B cell (primary cell): ENCODE results near the gene AP2B1. TPM values are rescaled to one million over a fixed set of nuclear protein-coding genes. Genes with fewer than 3 reads are reported as not detected.

Experiments used
- ATAC-seq: fragments of 200-7000 bp; cut with Tn5 transposase; one replicate; pipeline ENCODE4 v1.10.0; 2021; ENCODE audit warnings: low read depth, mild to moderate bottlenecking, moderate number of reproducible peaks, moderate library complexity
- CTCF ChIA-PET: fragments of 350-600 bp; sonication (Branson Sonifier 250); formaldehyde crosslinking; loops from one replicate; lab custom pipeline; 2021; ENCODE audit warnings: antibody characterized with exemption, inconsistent platforms; lab: Charles Lee
- POLR2A ChIA-PET: fragments of 350-600 bp; sonication (Branson Sonifier 250); formaldehyde crosslinking; loops from one replicate; lab custom pipeline; 2021; ENCODE audit warnings: antibody characterized with exemption; lab: Charles Lee
- DNase-seq: peaks from one replicate; pipeline ENCODE4 v3.0.0; 2013
- H2AFZ ChIP-seq: 2 replicates; pipeline ENCODE4 v1.6.1; 2012; ENCODE audit warnings: mild to moderate bottlenecking, low read depth, low read length; ENCODE audit not compliant: insufficient read depth, poor library complexity, severe bottlenecking
- H3K27ac ChIP-seq, 2 donors: 1 replicate in 1 of 2; 2 replicates in 1 of 2; pipeline ENCODE4 v1.5.1; 2012 to 2013; ENCODE audit warnings: low read length in 2 of 2, mild to moderate bottlenecking in 2 of 2, moderate library complexity in 1 of 2
- H3K27me3 ChIP-seq, 4 experiments: fragments of 200-600 bp in 1 of 4; sonication (generic) in 1 of 4; replicated peaks in 1 of 4; 1 replicate in 2 of 4; 2 replicates in 2 of 4; pipeline versions ENCODE4 v1.6.1 to v1.7.0; 2013 to 2016; ENCODE audit warnings: low read length in 3 of 4, mild to moderate bottlenecking in 2 of 4, mixed read lengths in 1 of 4, moderate library complexity in 1 of 4; ENCODE audit not compliant: insufficient read depth in 4 of 4, control insufficient read depth in 3 of 4; ENCODE audit errors: control extremely low read depth in 1 of 4
- H3K36me3 ChIP-seq, 2 experiments: replicated peaks in 1 of 2; 1 replicate in 1 of 2; 2 replicates in 1 of 2; pipeline versions ENCODE4 v1.6.1 to v1.7.1; 2013; ENCODE audit warnings: low read length in 1 of 2; ENCODE audit not compliant: insufficient read depth in 2 of 2, control insufficient read depth in 1 of 2; ENCODE audit errors: control extremely low read depth in 1 of 2, extremely low read depth in 1 of 2
- H3K4me1 ChIP-seq, 2 donors: fragments of 200-600 bp in 1 of 2; sonication (generic) in 1 of 2; 1 replicate in 1 of 2; 2 replicates in 1 of 2; pipeline versions ENCODE4 v1.5.1 to v1.6.1; 2013 to 2017; ENCODE audit warnings: low read length in 2 of 2; ENCODE audit not compliant: control insufficient read depth in 2 of 2, insufficient read depth in 2 of 2
- H3K4me2 ChIP-seq: replicated peaks from 2 replicates; pipeline ENCODE3; 2012; ENCODE audit warnings: mild to moderate bottlenecking, low read depth, low read length; ENCODE audit not compliant: poor library complexity, severe bottlenecking
- H3K4me3 ChIP-seq, 5 experiments: fragments of 200-600 bp in 1 of 5; sonication (generic) in 1 of 5; 1 replicate in 3 of 5; 2 replicates in 2 of 5; pipeline versions ENCODE4 v1.5.1 to v1.7.0; 2011 to 2016; ENCODE audit warnings: low read length in 4 of 5, mild to moderate bottlenecking in 4 of 5, low read depth in 2 of 5, control low read depth in 1 of 5, moderate library complexity in 1 of 5; ENCODE audit not compliant: insufficient read depth in 1 of 5; ENCODE audit errors: control extremely low read depth in 1 of 5, extremely low read depth in 1 of 5
- H3K79me2 ChIP-seq: fragments of 200-600 bp; sonication (generic); one replicate; pipeline ENCODE4 v1.6.0; 2016; ENCODE audit warnings: low read length; ENCODE audit not compliant: control insufficient read depth, insufficient read depth
- H3K9ac ChIP-seq: fragments of 200-600 bp; sonication (generic); 2 replicates; pipeline ENCODE4 v1.6.1; 2017; ENCODE audit warnings: mild to moderate bottlenecking, low read length, moderate library complexity
- H3K9me3 ChIP-seq, 3 donors: one replicate each; pipeline versions ENCODE4 v1.6.1 to v1.7.1; 2013; ENCODE audit warnings: low read length in 2 of 3; ENCODE audit not compliant: control insufficient read depth in 2 of 3, insufficient read depth in 1 of 3; ENCODE audit errors: control extremely low read depth in 1 of 3
- H4K20me1 ChIP-seq: 2 replicates; pipeline ENCODE4 v1.6.0; 2012; ENCODE audit warnings: mild to moderate bottlenecking, low read length; ENCODE audit not compliant: insufficient read depth, control insufficient read depth, poor library complexity, severe bottlenecking
- H3K27ac Mint-ChIP-seq: one replicate; pipeline ENCODE4 v1.8.0; 2021; ENCODE audit warnings: mixed read lengths
- H3K27me3 Mint-ChIP-seq: one replicate; pipeline ENCODE4 v1.8.0; 2021; ENCODE audit warnings: mixed read lengths
- H3K4me1 Mint-ChIP-seq: one replicate; pipeline ENCODE4 v1.8.0; 2021; ENCODE audit warnings: mixed read lengths
- H3K4me3 Mint-ChIP-seq: one replicate; pipeline ENCODE4 v1.8.0; 2021; ENCODE audit warnings: mixed read lengths
- H3K9me3 Mint-ChIP-seq: one replicate; pipeline ENCODE4 v1.8.0; 2022; ENCODE audit warnings: mixed read lengths; ENCODE audit not compliant: insufficient read depth
- EZH2 ChIP-seq: IDR thresholded peaks from 2 replicates; pipeline ENCODE4 v1.6.1; 2012; ENCODE audit warnings: borderline replicate concordance, low read depth, mild to moderate bottlenecking, moderate library complexity, low read length; ENCODE audit not compliant: insufficient read depth, poor library complexity, severe bottlenecking
- WGBS: methylation state at CpG from one replicate; pipeline ENCODE4 v1.1.5; 2013; ENCODE audit warnings: missing lambda C conversion rate; ENCODE audit not compliant: insufficient coverage; 5-methylcytosine and 5-hydroxymethylcytosine counted together
- intact Hi-C: fragments of 100-400 bp; cut with micrococcal nuclease; formaldehyde crosslinking; loops from one replicate; pipeline ENCODE4 v1.10.0; 2022
- polyA plus RNA-seq: library from polyadenylated mRNA; depleted of rRNA; stranded (reverse); fragments of >200 nt; gene quantifications from 2 replicates; pipeline ENCODE4 v1.2.3, GENCODE V29; 2012
- total RNA-seq, 2 donors: library from RNA; stranded (reverse); fragments of 120-200 nt in 1 of 2; gene quantifications; 1 replicate in 1 of 2; 2 replicates in 1 of 2; pipeline versions ENCODE4 v1.2.3 to v1.2.4, GENCODE V29; 2013 to 2022
- TF ChIP-seq, protein P1 (sequence below): fragments of 200-600 bp; IDR thresholded peaks from one replicate; pipeline ENCODE4 v1.8.0; 2022; ENCODE audit warnings: antibody characterized with exemption, mild to moderate bottlenecking

AP2B1 gene
- total and polyA plus RNA-seq, 2 donors (not counting 1 experiment from before 2014, with no cell fraction given), result 33.1 to 123 TPM

DNA sequence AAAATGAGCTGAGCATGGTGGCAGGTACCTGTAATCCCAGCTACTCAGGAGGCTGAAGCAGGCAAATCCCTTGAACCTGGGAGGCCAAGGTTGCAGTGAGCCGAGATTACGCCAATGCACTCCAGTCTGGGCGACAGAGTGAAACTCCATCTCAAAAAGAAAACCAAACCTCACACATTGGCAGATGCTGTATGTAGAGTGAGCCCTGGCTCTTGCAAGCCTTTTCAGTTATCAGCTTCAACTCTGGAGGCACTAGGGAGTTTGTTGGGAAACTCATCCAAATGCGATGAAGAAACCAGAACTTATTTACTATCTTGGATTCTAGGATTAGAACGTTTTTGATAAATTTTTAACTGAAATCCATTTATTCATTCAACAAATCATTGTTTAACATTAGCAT is 87.4 kb downstream of the AP2B1 start:
- H2AFZ ChIP-seq, result no peak overlapping the region
- ATAC-seq (no peak), DNase-seq (no peak)
- H3K79me2 ChIP-seq, result no peaks in the 10 kb centered on the region
- H3K4me3 ChIP-seq, result no peak overlapping the region
- Mint-ChIP-seq H3K9me3 (no peaks in the 10 kb centered on the region), H3K4me3 (no peak overlapping the region), H3K4me1 (no peaks in the 10 kb centered on the region), H3K27ac (no peak overlapping the region), H3K27me3 (no peaks in the 10 kb centered on the region)
- no CpG with 5 or more reads among the region's 5 CpGs for WGBS
- H3K9ac ChIP-seq, result no peak overlapping the region
- no peak overlapping the region for H3K4me2 ChIP-seq
- H3K9me3 ChIP-seq, result no peaks in the 10 kb centered on the region
- intact Hi-C loops, result no loop called here
- no peaks in the 10 kb centered on the region for H4K20me1 ChIP-seq
- no peak for TF ChIP-seq EZH2
- TF ChIP-seq, protein P1, sequence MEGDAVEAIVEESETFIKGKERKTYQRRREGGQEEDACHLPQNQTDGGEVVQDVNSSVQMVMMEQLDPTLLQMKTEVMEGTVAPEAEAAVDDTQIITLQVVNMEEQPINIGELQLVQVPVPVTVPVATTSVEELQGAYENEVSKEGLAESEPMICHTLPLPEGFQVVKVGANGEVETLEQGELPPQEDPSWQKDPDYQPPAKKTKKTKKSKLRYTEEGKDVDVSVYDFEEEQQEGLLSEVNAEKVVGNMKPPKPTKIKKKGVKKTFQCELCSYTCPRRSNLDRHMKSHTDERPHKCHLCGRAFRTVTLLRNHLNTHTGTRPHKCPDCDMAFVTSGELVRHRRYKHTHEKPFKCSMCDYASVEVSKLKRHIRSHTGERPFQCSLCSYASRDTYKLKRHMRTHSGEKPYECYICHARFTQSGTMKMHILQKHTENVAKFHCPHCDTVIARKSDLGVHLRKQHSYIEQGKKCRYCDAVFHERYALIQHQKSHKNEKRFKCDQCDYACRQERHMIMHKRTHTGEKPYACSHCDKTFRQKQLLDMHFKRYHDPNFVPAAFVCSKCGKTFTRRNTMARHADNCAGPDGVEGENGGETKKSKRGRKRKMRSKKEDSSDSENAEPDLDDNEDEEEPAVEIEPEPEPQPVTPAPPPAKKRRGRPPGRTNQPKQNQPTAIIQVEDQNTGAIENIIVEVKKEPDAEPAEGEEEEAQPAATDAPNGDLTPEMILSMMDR, result no peak
- H3K27ac ChIP-seq, result no peak overlapping the region
- ChIA-PET POLR2A (no interaction called here), CTCF (no interaction called here)
- H3K27me3 ChIP-seq, result no peaks in the 10 kb centered on the region
- peaks cover 27 to 66% of the 10 kb centered on the region in 2 experiments for H3K36me3 ChIP-seq
- H3K4me1 ChIP-seq, result no peaks in the 10 kb centered on the region

- POLR2A ChIA-PET, result no interaction called here
- Histone ChIP-seq H2AFZ (no peak overlapping the region), H3K4me1 (no peaks in the 10 kb centered on the region), H3K36me3 (peaks cover 16 to 73% of the 10 kb centered on the region in 2 experiments), H3K9ac (no peak overlapping the region), H3K9me3 (no peaks in the 10 kb centered on the region), H4K20me1 (no peaks in the 10 kb centered on the region), H3K79me2 (no peaks in the 10 kb centered on the region), H3K4me2 (no peak overlapping the region), H3K27me3 (no peaks in the 10 kb centered on the region), H3K27ac (no peak overlapping the region), H3K4me3 (no peak overlapping the region)
- DNase-seq (no peak), ATAC-seq (no peak)
- H3K9me3 Mint-ChIP-seq, result no peaks in the 10 kb centered on the region
- CTCF ChIA-PET, result interaction anchor here (0.5 kb wide), 1 partner anchor 63 kb away, joined by 3 read pairs; no protein-coding TSS in a partner anchor
- H3K27me3 Mint-ChIP-seq, result no peaks in the 10 kb centered on the region
- intact Hi-C loops, result no loop called here
- H3K4me3 Mint-ChIP-seq, result no peak overlapping the region
- TF ChIP-seq, protein P1, result no peak
- TF ChIP-seq EZH2, result no peak
- H3K27ac Mint-ChIP-seq, result no peak overlapping the region
- no CpG with 5 or more reads among the region's 2 CpGs for WGBS
- no peaks in the 10 kb centered on the region for H3K4me1 Mint-ChIP-seq
Observed at GRCh38 chr17:35676441-35676840, 89.3 kb downstream of the AP2B1 start.
